Nephron progenitor cell (in vitro differentiated cells): ENCODE measurements around the gene RNF126.
"Not testable (repeated sequence)": the region's sequence is repeated elsewhere in the genome, so short reads cannot be mapped to it uniquely, and the experiment has no call there.

Experiments used
- DNase-seq: peaks from one replicate; pipeline ENCODE4 v3.0.0; 2021
- H3K27ac Mint-ChIP-seq: 2 replicates; pipeline ENCODE4 v1.8.0; 2021; ENCODE audit warnings: mild to moderate bottlenecking, moderate library complexity, mixed read lengths
- H3K27me3 Mint-ChIP-seq: 2 replicates; pipeline ENCODE4 v1.8.0; 2021; ENCODE audit warnings: mild to moderate bottlenecking, low read depth, mixed read lengths; ENCODE audit not compliant: poor library complexity
- H3K36me3 Mint-ChIP-seq: 2 replicates; pipeline ENCODE4 v1.8.0; 2021; ENCODE audit warnings: low read depth, mixed read lengths
- H3K4me1 Mint-ChIP-seq: 2 replicates; pipeline ENCODE4 v1.8.0; 2021; ENCODE audit warnings: mixed read lengths
- H3K4me3 Mint-ChIP-seq: 2 replicates; pipeline ENCODE4 v1.8.0; 2021; ENCODE audit warnings: mild to moderate bottlenecking, moderate library complexity, mixed read lengths
- H3K9me3 Mint-ChIP-seq: 2 replicates; pipeline ENCODE4 v1.8.0; 2021; ENCODE audit warnings: mild to moderate bottlenecking, moderate library complexity, mixed read lengths
- CTCF ChIP-seq: fragments of 200-600 bp; sonication (generic); IDR thresholded peaks from 2 replicates; pipeline ENCODE4 v1.5.0; 2021; ENCODE audit warnings: antibody characterized with exemption

Gene RNF126

GRCh38 chr19:621819-622218, 41.2 kb downstream of the RNF126 start:
- no peak overlapping the region for H3K27ac Mint-ChIP-seq
- TF ChIP-seq CTCF: no peak
- H3K4me1 Mint-ChIP-seq: no peaks in the 10 kb centered on the region
- H3K9me3 Mint-ChIP-seq: no peaks in the 10 kb centered on the region
- no peak overlapping the region for H3K4me3 Mint-ChIP-seq
- H3K27me3 Mint-ChIP-seq: no peaks in the 10 kb centered on the region
- H3K36me3 Mint-ChIP-seq: peaks cover 39% of the 10 kb centered on the region
- no peak for DNase-seq

DNA sequence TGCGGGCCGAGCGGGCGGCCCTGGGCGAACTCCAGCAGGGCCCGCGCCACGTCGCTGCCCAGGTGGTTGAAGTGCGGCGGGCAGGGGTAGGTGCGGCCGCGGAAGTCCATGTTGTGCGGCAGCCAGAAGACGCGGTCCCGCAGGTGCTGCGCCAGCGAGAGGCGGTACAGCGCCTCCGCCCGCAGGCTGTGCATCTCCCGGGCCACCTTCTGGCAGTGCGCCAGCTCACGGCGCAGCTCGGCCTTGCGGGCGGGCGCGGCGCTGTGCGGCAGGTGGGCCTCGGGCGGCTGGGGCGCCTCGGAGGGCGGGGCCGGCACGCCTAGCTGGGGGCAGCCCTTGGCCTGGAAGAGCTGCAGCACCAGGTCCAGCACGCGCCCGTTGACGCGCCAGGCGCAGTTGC, 41.8 kb downstream of the RNF126 start:
- not testable (repeated sequence) for H3K4me3 Mint-ChIP-seq, H3K27ac Mint-ChIP-seq, H3K4me1 Mint-ChIP-seq, H3K9me3 Mint-ChIP-seq, H3K27me3 Mint-ChIP-seq, DNase-seq
- peaks cover 37% of the 10 kb centered on the region for H3K36me3 Mint-ChIP-seq

- H3K27ac Mint-ChIP-seq: no peak overlapping the region
- H3K9me3 Mint-ChIP-seq: no peaks in the 10 kb centered on the region
- H3K4me3 Mint-ChIP-seq: no peak overlapping the region
- H3K4me1 Mint-ChIP-seq: no peaks in the 10 kb centered on the region
- H3K27me3 Mint-ChIP-seq: no peaks in the 10 kb centered on the region
- peaks cover 37% of the 10 kb centered on the region for H3K36me3 Mint-ChIP-seq
- no peak for TF ChIP-seq CTCF
- no peak for DNase-seq
Measured at GRCh38 chr19:620166-620862, 42.7 kb downstream of the RNF126 start.

DNA sequence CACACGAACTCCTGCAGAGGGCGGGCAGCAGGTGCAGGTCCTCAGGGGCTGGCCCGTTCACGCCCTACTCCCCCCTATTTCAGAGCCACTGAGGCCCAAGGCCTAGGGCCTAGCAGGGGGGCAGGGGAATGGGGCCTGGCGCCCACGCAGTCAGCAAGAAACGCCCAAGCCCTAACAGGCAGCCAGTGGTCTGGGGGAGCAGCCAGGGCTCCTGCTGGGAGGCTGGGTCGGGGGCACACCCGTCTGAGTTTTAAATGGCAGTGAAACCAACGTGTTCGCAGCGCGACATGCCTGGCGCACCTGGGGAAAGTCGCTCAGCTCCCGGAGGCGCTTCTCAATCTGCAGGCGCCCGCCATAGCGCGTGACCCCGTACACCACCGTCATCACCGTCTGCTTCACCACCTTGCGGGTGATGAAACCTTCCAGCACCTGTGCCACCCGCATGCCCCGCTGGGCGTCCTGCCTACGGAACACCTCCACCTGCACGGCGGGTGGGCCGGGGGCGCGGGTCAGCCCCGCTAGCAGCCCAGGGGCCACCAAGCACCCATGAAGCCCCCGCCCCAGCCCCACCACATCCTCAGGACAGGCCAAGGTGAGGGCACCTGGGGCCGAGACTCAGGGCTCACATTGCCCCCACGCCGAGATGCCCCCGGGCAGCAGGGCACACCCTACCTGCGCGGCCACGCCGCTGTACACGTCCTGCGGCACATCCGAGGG, 43.6 kb downstream of the RNF126 start:
- Mint-ChIP-seq H3K27me3 (no peaks in the 10 kb centered on the region), H3K36me3 (peaks cover 41% of the 10 kb centered on the region), H3K4me1 (no peaks in the 10 kb centered on the region), H3K4me3 (no peak overlapping the region), H3K9me3 (no peaks in the 10 kb centered on the region), H3K27ac (no peak overlapping the region)
- no peak for TF ChIP-seq CTCF
- no peak for DNase-seq

GRCh38 chr19:618674-619285, 44.2 kb downstream of the RNF126 start:
- TF ChIP-seq CTCF: no peak
- no peaks in the 10 kb centered on the region for H3K9me3 Mint-ChIP-seq
- no peaks in the 10 kb centered on the region for H3K4me1 Mint-ChIP-seq
- no peak for DNase-seq
- H3K27ac Mint-ChIP-seq: no peak overlapping the region
- peaks cover 41% of the 10 kb centered on the region for H3K36me3 Mint-ChIP-seq
- no peak overlapping the region for H3K4me3 Mint-ChIP-seq
- H3K27me3 Mint-ChIP-seq: no peaks in the 10 kb centered on the region

- Mint-ChIP-seq H3K4me3 (no peak overlapping the region), H3K27me3 (no peaks in the 10 kb centered on the region), H3K27ac (no peak overlapping the region), H3K4me1 (no peaks in the 10 kb centered on the region), H3K36me3 (peaks cover 36% of the 10 kb centered on the region), H3K9me3 (no peaks in the 10 kb centered on the region)
- TF ChIP-seq CTCF: no peak
- DNase-seq: no peak
Measured at GRCh38 chr19:618247-618619, 44.8 kb downstream of the RNF126 start.
